Memory B cell (primary cell): ENCODE results near the gene KXD1.
"Not testable (repeated sequence)": the region's sequence is repeated elsewhere in the genome, so short reads cannot be mapped to it uniquely, and the experiment has no call there.

Source experiments
- ATAC-seq: fragments of 150-1000 bp; cut with Tn5 transposase; 2 replicates; pipeline ENCODE4 v1.10.0; 2021; ENCODE audit warnings: low read depth, mild to moderate bottlenecking, moderate library complexity
- DNase-seq, 2 donors: peaks; one replicate each; pipeline ENCODE4 v3.0.0; 2022; ENCODE audit warnings: low spot score in 2 of 2
- H3K27ac Mint-ChIP-seq: one replicate; pipeline ENCODE4 v1.8.0; 2022; ENCODE audit warnings: mild to moderate bottlenecking, moderate library complexity, mixed read lengths
- H3K27me3 Mint-ChIP-seq: one replicate; pipeline ENCODE4 v1.8.0; 2022; ENCODE audit warnings: mixed read lengths
- H3K36me3 Mint-ChIP-seq: one replicate; pipeline ENCODE4 v1.8.0; 2022; ENCODE audit warnings: mild to moderate bottlenecking, mixed read lengths
- H3K4me1 Mint-ChIP-seq: one replicate; pipeline ENCODE4 v1.8.0; 2022; ENCODE audit warnings: mixed read lengths
- H3K4me3 Mint-ChIP-seq: one replicate; pipeline ENCODE4 v1.8.0; 2022; ENCODE audit warnings: mild to moderate bottlenecking, moderate library complexity, mixed read lengths
- H3K9me3 Mint-ChIP-seq: one replicate; pipeline ENCODE4 v1.8.0; 2022; ENCODE audit warnings: mixed read lengths

KXD1 gene

DNA sequence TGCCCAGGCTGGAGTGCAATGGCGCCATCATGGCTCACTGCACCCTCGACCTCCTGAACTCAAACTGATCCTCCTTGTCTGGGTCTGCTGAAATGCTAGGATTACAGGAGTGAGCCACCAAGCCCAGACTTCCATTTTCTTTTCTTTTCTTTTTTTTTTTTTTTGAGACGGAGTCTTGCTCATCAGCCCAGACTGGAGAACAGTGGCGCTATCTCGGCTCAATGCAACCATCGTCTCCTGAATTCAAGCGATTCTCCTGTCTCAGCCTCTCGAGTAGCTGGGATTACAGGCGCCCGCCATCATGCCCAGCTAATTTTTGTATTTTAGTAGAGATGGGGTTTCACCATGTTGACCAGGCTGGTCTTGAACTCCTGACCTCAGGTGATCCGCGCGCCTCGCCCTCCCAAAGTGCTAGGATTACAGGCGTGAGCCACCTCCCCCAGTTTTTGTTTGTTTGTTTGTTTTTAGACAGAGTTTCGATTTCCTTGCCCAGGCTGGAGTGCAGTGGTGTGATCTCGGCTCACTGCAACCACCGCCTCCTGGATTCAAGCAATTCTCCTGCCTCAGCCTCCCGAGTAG is 34.7 kb upstream of the KXD1 start:
- Mint-ChIP-seq H3K27ac (peak overlapping the region; percentile 93), H3K4me1 (peaks cover 12% of the 10 kb centered on the region), H3K4me3 (peak overlapping the region; percentile 29)
- not testable (repeated sequence) for H3K9me3 Mint-ChIP-seq, H3K36me3 Mint-ChIP-seq, H3K27me3 Mint-ChIP-seq, DNase-seq, ATAC-seq

GRCh38 chr19:18523841-18524240 is 33.8 kb upstream of the KXD1 start:
- no peak for DNase-seq
- Mint-ChIP-seq H3K4me1 (peaks cover 12% of the 10 kb centered on the region), H3K9me3 (no peaks in the 10 kb centered on the region), H3K27ac (no peak overlapping the region), H3K36me3 (no peaks in the 10 kb centered on the region), H3K27me3 (no peaks in the 10 kb centered on the region), H3K4me3 (peak overlapping the region; percentile 11)
- ATAC-seq: no peak

DNA sequence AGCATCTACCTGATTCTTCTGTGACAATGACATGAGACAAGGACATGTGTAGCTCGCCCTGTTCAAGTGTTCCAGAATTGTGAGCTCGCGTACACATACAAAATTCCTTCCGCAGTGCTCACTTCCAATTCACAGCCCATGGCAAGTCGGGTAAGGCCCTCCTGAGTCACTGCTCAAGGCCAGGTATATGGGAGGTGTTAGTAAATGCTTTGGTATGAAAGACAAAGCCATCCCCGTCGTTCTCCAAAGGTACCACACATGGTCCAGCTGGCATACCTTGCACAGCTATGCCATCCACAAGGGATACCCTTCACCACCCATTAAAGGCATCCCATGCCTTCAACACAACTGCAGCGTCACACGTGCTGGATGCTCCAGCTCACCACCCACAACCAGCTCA is 31.4 kb upstream of the KXD1 start:
- H3K9me3 Mint-ChIP-seq: no peaks in the 10 kb centered on the region
- no peak for DNase-seq
- no peaks in the 10 kb centered on the region for H3K4me1 Mint-ChIP-seq
- H3K27ac Mint-ChIP-seq: no peak overlapping the region
- peaks cover 2% of the 10 kb centered on the region for H3K36me3 Mint-ChIP-seq
- no peaks in the 10 kb centered on the region for H3K27me3 Mint-ChIP-seq
- no peak for ATAC-seq
- H3K4me3 Mint-ChIP-seq: no peak overlapping the region

GRCh38 chr19:18529782-18530181 is 27.9 kb upstream of the KXD1 start:
- ATAC-seq (no peak), DNase-seq (no peak)
- Mint-ChIP-seq H3K4me3 (no peak overlapping the region), H3K27me3 (no peaks in the 10 kb centered on the region), H3K27ac (no peak overlapping the region), H3K4me1 (no peaks in the 10 kb centered on the region), H3K9me3 (no peaks in the 10 kb centered on the region), H3K36me3 (peaks cover 14% of the 10 kb centered on the region)

DNA sequence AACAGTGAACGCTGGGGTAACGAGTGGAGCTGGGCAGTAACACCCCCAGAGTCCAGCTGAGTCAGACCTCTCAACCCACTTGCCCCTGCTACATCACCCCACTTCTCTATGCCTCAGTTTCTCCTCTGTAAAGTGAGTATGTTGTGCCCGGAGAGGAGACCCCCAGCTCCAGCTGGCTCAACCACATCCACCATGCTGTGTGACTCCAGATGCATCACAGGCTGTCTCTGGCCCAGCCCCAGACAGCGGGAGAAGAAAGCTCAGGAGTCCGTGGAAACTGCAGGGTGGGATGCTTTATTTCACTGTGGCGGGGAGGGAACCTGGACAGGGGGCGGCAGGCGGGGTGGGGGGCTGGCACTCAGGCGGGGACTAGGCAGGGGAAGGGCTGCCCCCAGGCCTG is 26.2 kb upstream of the KXD1 start:
- Mint-ChIP-seq H3K9me3 (no peaks in the 10 kb centered on the region), H3K4me3 (no peak overlapping the region), H3K4me1 (no peaks in the 10 kb centered on the region), H3K27me3 (no peaks in the 10 kb centered on the region), H3K36me3 (peaks cover 17% of the 10 kb centered on the region), H3K27ac (no peak overlapping the region)
- no peak for DNase-seq
- ATAC-seq: no peak

- Mint-ChIP-seq H3K36me3 (peaks cover 22% of the 10 kb centered on the region), H3K4me1 (no peaks in the 10 kb centered on the region), H3K4me3 (no peak overlapping the region), H3K9me3 (no peaks in the 10 kb centered on the region), H3K27ac (no peak overlapping the region), H3K27me3 (no peaks in the 10 kb centered on the region)
- DNase-seq: no peak
- no peak for ATAC-seq
Observed at GRCh38 chr19:18532168-18532890, 25.3 kb upstream of the KXD1 start.

- DNase-seq (no peak), ATAC-seq (no peak)
- Mint-ChIP-seq H3K4me1 (no peaks in the 10 kb centered on the region), H3K36me3 (peaks cover 22% of the 10 kb centered on the region), H3K27ac (no peak overlapping the region), H3K4me3 (no peak overlapping the region), H3K27me3 (no peaks in the 10 kb centered on the region), H3K9me3 (no peaks in the 10 kb centered on the region)
Observed at GRCh38 chr19:18533058-18533457, 24.6 kb upstream of the KXD1 start.

- H3K27ac Mint-ChIP-seq: no peak overlapping the region
- H3K36me3 Mint-ChIP-seq: peaks cover 22% of the 10 kb centered on the region
- no peaks in the 10 kb centered on the region for H3K4me1 Mint-ChIP-seq
- no peak overlapping the region for H3K4me3 Mint-ChIP-seq
- H3K9me3 Mint-ChIP-seq: no peaks in the 10 kb centered on the region
- H3K27me3 Mint-ChIP-seq: no peaks in the 10 kb centered on the region
- ATAC-seq: no peak
- DNase-seq: no peak
Observed at GRCh38 chr19:18536475-18536874, 21.2 kb upstream of the KXD1 start.

DNA sequence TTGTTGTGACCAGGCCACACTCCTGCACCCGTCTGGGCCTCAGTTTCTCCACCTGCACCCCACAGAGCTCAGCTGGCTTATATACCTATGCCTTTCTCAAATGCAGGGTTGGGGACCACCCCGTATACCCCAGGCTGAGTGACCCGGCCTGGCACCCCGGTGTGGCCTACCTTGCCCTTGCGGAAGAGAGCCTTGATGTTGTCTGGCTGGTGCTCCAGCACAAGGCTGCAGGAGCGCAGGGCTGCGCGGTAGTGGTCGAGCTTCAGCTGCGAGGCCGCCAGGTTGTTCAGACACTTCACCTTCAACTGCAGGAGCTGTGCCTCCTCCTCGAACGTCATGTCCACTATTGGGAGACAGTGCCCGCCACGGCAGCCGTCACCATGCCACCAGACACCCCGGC is 20.2 kb upstream of the KXD1 start:
- H3K27ac Mint-ChIP-seq: no peak overlapping the region
- DNase-seq (no peak), ATAC-seq (no peak)
- no peaks in the 10 kb centered on the region for H3K27me3 Mint-ChIP-seq
- no peaks in the 10 kb centered on the region for H3K9me3 Mint-ChIP-seq
- H3K36me3 Mint-ChIP-seq: peaks cover 19% of the 10 kb centered on the region
- H3K4me3 Mint-ChIP-seq: no peak overlapping the region
- peaks cover 8% of the 10 kb centered on the region for H3K4me1 Mint-ChIP-seq

- ATAC-seq (no peak), DNase-seq (no peak)
- no peak overlapping the region for H3K27ac Mint-ChIP-seq
- H3K27me3 Mint-ChIP-seq: no peaks in the 10 kb centered on the region
- no peak overlapping the region for H3K4me3 Mint-ChIP-seq
- peaks cover 11% of the 10 kb centered on the region for H3K4me1 Mint-ChIP-seq
- peaks cover 16% of the 10 kb centered on the region for H3K36me3 Mint-ChIP-seq
- no peaks in the 10 kb centered on the region for H3K9me3 Mint-ChIP-seq
Observed at GRCh38 chr19:18538115-18538514, 19.6 kb upstream of the KXD1 start.

DNA sequence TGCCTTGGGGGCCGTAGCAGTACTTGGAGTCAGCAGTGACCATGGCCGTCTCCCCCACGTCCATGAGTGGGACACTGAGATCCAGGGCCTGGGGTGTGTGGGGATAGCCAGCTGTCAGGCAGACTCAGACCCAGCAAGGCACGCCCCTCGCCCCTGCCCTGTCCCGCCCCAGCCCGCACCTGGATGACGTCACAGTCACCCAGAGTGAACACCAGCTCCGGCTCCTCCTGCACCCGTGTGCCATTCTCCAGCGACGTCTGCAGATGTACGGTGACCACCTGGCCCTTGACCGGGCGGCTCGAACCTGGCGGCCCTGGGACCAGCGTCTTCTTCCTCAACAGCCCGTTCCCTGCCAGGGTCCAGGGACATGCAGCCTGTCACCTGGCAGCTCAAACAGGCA is 18.3 kb upstream of the KXD1 start:
- no peaks in the 10 kb centered on the region for H3K9me3 Mint-ChIP-seq
- H3K4me3 Mint-ChIP-seq: no peak overlapping the region
- H3K4me1 Mint-ChIP-seq: peaks cover 17% of the 10 kb centered on the region
- ATAC-seq (no peak), DNase-seq (no peak)
- peaks cover 14% of the 10 kb centered on the region for H3K36me3 Mint-ChIP-seq
- no peaks in the 10 kb centered on the region for H3K27me3 Mint-ChIP-seq
- H3K27ac Mint-ChIP-seq: peak overlapping the region; percentile 24

DNA sequence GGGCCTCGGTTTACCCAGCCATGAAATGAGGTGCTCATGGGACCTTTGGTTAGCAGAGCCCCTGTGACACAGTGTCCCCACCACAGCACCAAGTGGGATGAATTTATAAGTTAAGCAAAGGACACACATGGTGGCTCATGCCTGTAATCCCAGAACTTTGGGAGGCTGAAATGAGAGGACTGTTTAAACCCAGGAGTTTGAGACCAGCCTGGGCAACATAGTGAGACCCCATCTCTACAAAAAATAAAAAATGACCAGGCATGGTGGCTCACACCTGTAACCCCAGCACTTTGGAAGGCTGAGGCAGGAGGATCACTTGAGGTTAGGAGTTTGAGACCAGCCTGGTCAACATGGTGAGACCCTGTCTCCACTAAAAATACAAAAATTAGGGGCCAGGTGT is 17.5 kb upstream of the KXD1 start:
- H3K27me3 Mint-ChIP-seq, H3K27ac Mint-ChIP-seq, H3K4me3 Mint-ChIP-seq, DNase-seq, H3K9me3 Mint-ChIP-seq, ATAC-seq: not testable (repeated sequence)
- Mint-ChIP-seq H3K36me3 (peaks cover 12% of the 10 kb centered on the region), H3K4me1 (peaks cover 17% of the 10 kb centered on the region)

DNA sequence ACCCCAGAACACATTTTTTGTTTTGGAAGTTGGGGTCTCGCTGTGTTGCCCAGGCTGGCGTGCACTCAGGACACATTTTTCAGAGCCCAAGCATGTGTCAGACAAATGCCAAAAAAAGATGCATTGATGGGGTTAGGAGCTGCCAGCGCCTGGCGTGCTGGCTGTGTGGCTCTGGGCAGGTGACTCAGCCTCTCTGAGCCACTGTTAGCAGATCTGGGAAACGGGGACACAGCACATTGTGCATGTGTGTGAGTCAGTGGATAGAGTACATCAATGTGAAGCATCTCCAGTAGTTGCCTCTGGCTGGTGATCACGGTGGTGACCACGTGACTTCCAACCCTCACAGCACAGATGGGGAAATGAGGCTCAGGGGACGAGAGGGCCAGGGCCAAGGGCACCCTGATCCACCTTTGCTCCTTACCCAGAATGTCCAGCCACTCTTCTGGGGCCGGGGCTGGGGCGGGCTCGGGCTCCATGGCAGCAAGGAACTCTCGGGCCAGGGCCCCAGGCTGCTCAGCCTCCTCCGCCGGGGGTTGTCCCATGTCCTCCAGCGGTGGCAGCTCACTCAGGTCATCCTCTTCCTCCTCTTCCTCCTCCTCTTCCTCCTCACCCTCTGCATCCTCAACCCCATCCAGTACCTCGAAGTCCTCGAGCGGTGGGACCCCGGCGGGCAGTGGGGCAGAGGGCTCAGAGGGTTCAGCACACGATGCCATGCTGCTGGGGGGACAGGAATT is 16.2 kb upstream of the KXD1 start:
- Mint-ChIP-seq H3K4me3 (no peak overlapping the region), H3K9me3 (no peaks in the 10 kb centered on the region), H3K27ac (no peak overlapping the region), H3K4me1 (peaks cover 17% of the 10 kb centered on the region), H3K36me3 (peaks cover 10% of the 10 kb centered on the region), H3K27me3 (no peaks in the 10 kb centered on the region)
- DNase-seq (no peak), ATAC-seq (no peak)

- Mint-ChIP-seq H3K4me3 (peak overlapping the region; percentile 85), H3K27me3 (no peaks in the 10 kb centered on the region), H3K9me3 (no peaks in the 10 kb centered on the region), H3K27ac (peak overlapping the region; percentile 93), H3K36me3 (peaks cover 5% of the 10 kb centered on the region), H3K4me1 (peaks cover 17% of the 10 kb centered on the region)
- ATAC-seq (no peak), DNase-seq (no peak)
Observed at GRCh38 chr19:18541992-18542940, 15.4 kb upstream of the KXD1 start.
